ENCODE measurements around the gene KRT2.
"Not testable (repeated sequence)": the region's sequence is repeated elsewhere in the genome, so short reads cannot be mapped to it uniquely, and the experiment has no call there.

Gene KRT2

GRCh38 chr12:52672321-52672933, 20.4 kb upstream of the KRT2 start:
- Histone ChIP-seq H3K27me3 (ENCODE audit: insufficient read depth, insufficient read length) (peaks cover 2% of the 10 kb centered on the region), H3K4me1 (ENCODE audit: insufficient read depth, insufficient read length) (no peaks in the 10 kb centered on the region), H3K9ac (ENCODE audit: insufficient read length, low read depth) (no peak overlapping the region), H3K4me3 (ENCODE audit: insufficient read length, low read depth) (no peak overlapping the region), H3K9me3 (ENCODE audit: insufficient read depth, low read length) (no peaks in the 10 kb centered on the region), H3K36me3 (ENCODE audit: insufficient read depth, insufficient read length, low read length) (no peaks in the 10 kb centered on the region)
- DNase-seq (ENCODE audit: low read depth, low spot score): no peak
- no peak for TF ChIP-seq YY1 (IDR thresholded peaks at IDR 0.05; ENCODE audit: insufficient read depth, insufficient read length)
- TF ChIP-seq ZNF274 (IDR thresholded peaks at IDR 0.05; ENCODE audit: low read depth, low read length): no peak
- TF ChIP-seq SUZ12 (IDR thresholded peaks at IDR 0.05; ENCODE audit: extremely low read depth, insufficient read depth, insufficient read length): no peak

- Histone ChIP-seq H3K4me1 (ENCODE audit: insufficient read depth, insufficient read length) (no peaks in the 10 kb centered on the region), H3K36me3 (ENCODE audit: insufficient read depth, insufficient read length, low read length) (no peaks in the 10 kb centered on the region), H3K4me3 (ENCODE audit: insufficient read length, low read depth) (no peak overlapping the region), H3K9ac (ENCODE audit: insufficient read length, low read depth) (no peak overlapping the region), H3K27me3 (ENCODE audit: insufficient read depth, insufficient read length) (no peaks in the 10 kb centered on the region), H3K9me3 (ENCODE audit: insufficient read depth, low read length) (no peaks in the 10 kb centered on the region)
- TF ChIP-seq YY1 (IDR thresholded peaks at IDR 0.05; ENCODE audit: insufficient read depth, insufficient read length) (no peak), SUZ12 (IDR thresholded peaks at IDR 0.05; ENCODE audit: extremely low read depth, insufficient read depth, insufficient read length) (no peak), ZNF274 (IDR thresholded peaks at IDR 0.05; ENCODE audit: low read depth, low read length) (no peak)
- DNase-seq (ENCODE audit: low read depth, low spot score): no peak
These were observed 18.9 kb upstream of the KRT2 start for GRCh38 chr12:52670961-52671360.

DNA sequence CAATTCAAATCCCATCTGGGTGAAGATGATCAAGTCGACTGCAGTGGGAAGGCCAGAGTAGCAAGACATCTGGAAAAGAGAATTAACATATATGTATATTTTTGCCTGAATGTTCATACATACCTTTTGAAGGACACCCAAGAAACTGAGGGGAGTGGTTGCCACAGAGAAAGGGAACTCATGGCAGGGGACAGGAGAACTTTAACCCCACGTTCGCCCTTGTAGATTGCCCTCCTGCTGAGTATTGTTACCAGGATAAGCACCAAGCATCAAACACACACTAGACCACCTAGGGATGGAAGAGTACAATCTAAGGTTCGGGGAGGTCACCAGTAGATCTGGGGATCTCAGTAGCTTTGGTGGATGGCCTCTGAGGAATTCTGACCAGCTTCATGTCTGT, 18.5 kb upstream of the KRT2 start:
- no peak overlapping the region for H3K4me3 ChIP-seq (ENCODE audit: insufficient read length, low read depth)
- DNase-seq (ENCODE audit: low read depth, low spot score): no peak
- no peaks in the 10 kb centered on the region for H3K36me3 ChIP-seq (ENCODE audit: insufficient read depth, insufficient read length, low read length)

DNA sequence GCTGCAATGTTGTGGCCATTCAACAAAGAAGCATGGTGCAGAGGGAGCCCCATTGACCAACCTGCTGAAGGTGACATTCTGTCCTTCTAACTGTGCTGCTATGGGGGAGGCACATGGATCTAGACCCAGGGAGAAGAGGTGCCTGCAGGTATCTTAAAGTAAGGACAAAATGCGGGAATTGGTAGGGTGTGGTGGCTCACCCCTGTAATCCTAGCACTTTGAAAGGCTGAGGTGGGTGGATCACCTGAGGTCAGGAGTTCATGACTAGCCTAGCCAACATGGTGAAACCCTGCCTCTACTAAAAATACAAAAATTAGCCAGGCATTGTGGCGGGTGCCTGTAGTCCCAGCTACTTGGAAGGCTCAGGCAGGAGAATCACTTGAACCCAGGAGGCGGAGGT, 17.9 kb upstream of the KRT2 start:
- not testable (repeated sequence) for H3K9ac ChIP-seq (ENCODE audit: insufficient read length, low read depth); H3K4me1 ChIP-seq (ENCODE audit: insufficient read depth, insufficient read length); DNase-seq (ENCODE audit: low read depth, low spot score); H3K27me3 ChIP-seq (ENCODE audit: insufficient read depth, insufficient read length); H3K9me3 ChIP-seq (ENCODE audit: insufficient read depth, low read length); H3K4me3 ChIP-seq (ENCODE audit: insufficient read length, low read depth); H3K36me3 ChIP-seq (ENCODE audit: insufficient read depth, insufficient read length, low read length)

More for the DNA sequence above, 18.5 kb upstream of the KRT2 start:
- TF ChIP-seq ZNF274 (IDR thresholded peaks at IDR 0.05; ENCODE audit: low read depth, low read length) (no peak), YY1 (IDR thresholded peaks at IDR 0.05; ENCODE audit: insufficient read depth, insufficient read length) (no peak), SUZ12 (IDR thresholded peaks at IDR 0.05; ENCODE audit: extremely low read depth, insufficient read depth, insufficient read length) (no peak)
- H3K9me3 ChIP-seq (ENCODE audit: insufficient read depth, low read length): no peaks in the 10 kb centered on the region
- H3K4me1 ChIP-seq (ENCODE audit: insufficient read depth, insufficient read length): no peaks in the 10 kb centered on the region
- H3K27me3 ChIP-seq (ENCODE audit: insufficient read depth, insufficient read length): no peaks in the 10 kb centered on the region
- no peak overlapping the region for H3K9ac ChIP-seq (ENCODE audit: insufficient read length, low read depth)

DNA sequence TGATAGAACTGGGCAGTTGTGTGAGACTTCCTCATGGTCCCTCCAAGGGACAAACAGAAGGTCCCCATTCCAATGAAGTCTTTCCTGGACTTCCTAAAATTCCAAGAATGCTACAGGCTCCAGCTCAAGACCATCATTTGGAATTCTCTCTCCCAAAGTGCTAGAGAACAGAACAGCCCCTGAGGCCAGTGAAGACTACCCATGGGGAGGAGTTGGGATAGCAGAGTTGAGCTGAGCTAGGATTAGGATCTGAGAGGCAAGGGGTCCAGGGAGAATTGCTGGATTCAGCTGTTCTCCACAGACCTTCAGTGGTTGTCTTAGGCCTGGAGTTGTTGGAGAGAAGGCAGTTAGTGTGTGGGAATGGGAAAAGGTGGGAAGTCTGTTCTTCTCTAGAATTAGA, 17.4 kb upstream of the KRT2 start:
- no peaks in the 10 kb centered on the region for H3K36me3 ChIP-seq (ENCODE audit: insufficient read depth, insufficient read length, low read length)
- H3K4me1 ChIP-seq (ENCODE audit: insufficient read depth, insufficient read length): no peaks in the 10 kb centered on the region
- no peak overlapping the region for H3K4me3 ChIP-seq (ENCODE audit: insufficient read length, low read depth)
- no peaks in the 10 kb centered on the region for H3K9me3 ChIP-seq (ENCODE audit: insufficient read depth, low read length)
- no peak for TF ChIP-seq YY1 (IDR thresholded peaks at IDR 0.05; ENCODE audit: insufficient read depth, insufficient read length)
- TF ChIP-seq SUZ12 (IDR thresholded peaks at IDR 0.05; ENCODE audit: extremely low read depth, insufficient read depth, insufficient read length): no peak
- no peak for DNase-seq (ENCODE audit: low read depth, low spot score)
- H3K9ac ChIP-seq (ENCODE audit: insufficient read length, low read depth): no peak overlapping the region
- H3K27me3 ChIP-seq (ENCODE audit: insufficient read depth, insufficient read length): no peaks in the 10 kb centered on the region

DNA sequence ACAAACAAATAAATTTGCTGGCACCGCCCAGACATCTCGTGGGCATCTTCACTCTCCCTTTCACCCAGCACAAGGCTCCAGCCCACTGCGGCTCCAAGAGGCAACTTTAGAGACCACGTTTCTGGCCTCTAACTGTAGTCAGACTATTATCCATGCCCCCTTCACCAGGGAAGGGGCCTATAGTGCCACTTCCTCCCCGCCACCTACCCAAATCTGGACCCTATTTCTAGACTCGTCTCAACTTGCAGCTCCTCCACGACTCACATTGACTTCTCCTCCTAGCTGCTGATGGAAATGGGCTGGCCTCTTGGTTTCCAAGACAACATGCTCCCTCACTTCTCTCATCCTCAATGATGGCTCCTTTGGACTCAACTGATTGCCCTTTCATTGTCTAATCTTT, 15.9 kb upstream of the KRT2 start:
- H3K9me3 ChIP-seq (ENCODE audit: insufficient read depth, low read length): no peaks in the 10 kb centered on the region
- DNase-seq (ENCODE audit: low read depth, low spot score): no peak
- no peaks in the 10 kb centered on the region for H3K27me3 ChIP-seq (ENCODE audit: insufficient read depth, insufficient read length)
- H3K4me3 ChIP-seq (ENCODE audit: insufficient read length, low read depth): no peak overlapping the region
- no peak overlapping the region for H3K9ac ChIP-seq (ENCODE audit: insufficient read length, low read depth)
- TF ChIP-seq ZNF274 (IDR thresholded peaks at IDR 0.05; ENCODE audit: low read depth, low read length) (no peak), SUZ12 (IDR thresholded peaks at IDR 0.05; ENCODE audit: extremely low read depth, insufficient read depth, insufficient read length) (no peak), YY1 (IDR thresholded peaks at IDR 0.05; ENCODE audit: insufficient read depth, insufficient read length) (no peak)
- no peaks in the 10 kb centered on the region for H3K4me1 ChIP-seq (ENCODE audit: insufficient read depth, insufficient read length)
- H3K36me3 ChIP-seq (ENCODE audit: insufficient read depth, insufficient read length, low read length): no peaks in the 10 kb centered on the region

DNA sequence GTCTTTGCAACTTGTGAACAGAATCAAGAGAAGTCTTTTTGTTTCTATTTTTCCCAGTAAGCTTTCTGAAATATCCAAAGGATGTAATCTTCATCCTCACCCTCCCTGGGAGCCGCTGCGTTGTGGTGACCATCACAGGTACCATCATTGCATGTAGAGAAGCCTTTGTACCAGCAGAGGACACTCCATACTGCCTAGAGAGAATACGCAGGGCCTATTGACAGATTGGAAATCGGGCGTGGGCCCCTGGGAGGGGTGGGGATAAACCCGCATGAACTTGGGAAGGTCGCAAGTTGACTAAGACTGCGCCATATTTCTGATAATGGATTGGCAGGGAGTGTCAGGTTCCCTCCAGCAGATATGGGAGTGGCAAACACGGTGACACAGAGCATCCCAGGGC, 15.5 kb upstream of the KRT2 start:
- no peaks in the 10 kb centered on the region for H3K9me3 ChIP-seq (ENCODE audit: insufficient read depth, low read length)
- H3K4me3 ChIP-seq (ENCODE audit: insufficient read length, low read depth): no peak overlapping the region
- no peaks in the 10 kb centered on the region for H3K27me3 ChIP-seq (ENCODE audit: insufficient read depth, insufficient read length)
- TF ChIP-seq ZNF274 (IDR thresholded peaks at IDR 0.05; ENCODE audit: low read depth, low read length) (no peak), YY1 (IDR thresholded peaks at IDR 0.05; ENCODE audit: insufficient read depth, insufficient read length) (no peak), SUZ12 (IDR thresholded peaks at IDR 0.05; ENCODE audit: extremely low read depth, insufficient read depth, insufficient read length) (no peak)
- H3K4me1 ChIP-seq (ENCODE audit: insufficient read depth, insufficient read length): no peaks in the 10 kb centered on the region
- no peaks in the 10 kb centered on the region for H3K36me3 ChIP-seq (ENCODE audit: insufficient read depth, insufficient read length, low read length)
- DNase-seq (ENCODE audit: low read depth, low spot score): no peak
- no peak overlapping the region for H3K9ac ChIP-seq (ENCODE audit: insufficient read length, low read depth)

GRCh38 chr12:52666471-52666870, 14.5 kb upstream of the KRT2 start:
- TF ChIP-seq YY1 (IDR thresholded peaks at IDR 0.05; ENCODE audit: insufficient read depth, insufficient read length): no peak
- no peak for TF ChIP-seq ZNF274 (IDR thresholded peaks at IDR 0.05; ENCODE audit: low read depth, low read length)
- no peak for TF ChIP-seq SUZ12 (IDR thresholded peaks at IDR 0.05; ENCODE audit: extremely low read depth, insufficient read depth, insufficient read length)
- Histone ChIP-seq H3K9ac (ENCODE audit: insufficient read length, low read depth) (no peak overlapping the region), H3K27me3 (ENCODE audit: insufficient read depth, insufficient read length) (no peaks in the 10 kb centered on the region), H3K9me3 (ENCODE audit: insufficient read depth, low read length) (no peaks in the 10 kb centered on the region), H3K4me1 (ENCODE audit: insufficient read depth, insufficient read length) (no peaks in the 10 kb centered on the region), H3K4me3 (ENCODE audit: insufficient read length, low read depth) (no peak overlapping the region), H3K36me3 (ENCODE audit: insufficient read depth, insufficient read length, low read length) (no peaks in the 10 kb centered on the region)
- DNase-seq (ENCODE audit: low read depth, low spot score): no peak
